Caco-2 (cell line): ENCODE results near the gene KLHL22. TPM values are rescaled to one million over a fixed set of nuclear protein-coding genes. Genes with fewer than 3 reads are reported as not detected.
"Not testable (repeated sequence)": the region's sequence is repeated elsewhere in the genome, so short reads cannot be mapped to it uniquely, and the experiment has no call there.

Source experiments
- BruUV-seq: library from RNA; stranded (reverse); fragments of 400-500 nt; replicated peaks from 2 replicates; lab custom pipeline; 2021; lab: Mats Ljungman, UMichigan
- CTCF ChIA-PET: fragments of 300-600 bp; sonication (Branson Sonifier 250); formaldehyde crosslinking; loops from one replicate; lab custom pipeline; 2022; ENCODE audit warnings: antibody characterized with exemption; lab: Charles Lee
- POLR2A ChIA-PET: fragments of 300-600 bp; sonication (Branson Sonifier 250); formaldehyde crosslinking; loops from one replicate; lab custom pipeline; 2022; ENCODE audit warnings: antibody characterized with exemption; lab: Charles Lee
- DNase-seq, 2 experiments: peaks; one replicate each; pipeline versions ENCODE4 v3.0.0 to v3.0.0-alpha.2; 2020 to 2022
- H3K27me3 ChIP-seq: replicated peaks from 2 replicates; pipeline ENCODE4 v1.6.0; 2011; ENCODE audit warnings: low read length; ENCODE audit not compliant: control insufficient read depth, insufficient read depth
- H3K36me3 ChIP-seq: 2 replicates; pipeline ENCODE4 v1.5.1; 2011; ENCODE audit warnings: low read length; ENCODE audit not compliant: control insufficient read depth, insufficient read depth
- H3K4me1 ChIP-seq: fragments of 250-450 bp; sonication (Bioruptor Pico); 2 replicates; pipeline ENCODE4 v1.5.1; 2020; ENCODE audit warnings: mild to moderate bottlenecking
- H3K4me3 ChIP-seq: 2 replicates; pipeline ENCODE4 v1.5.1; 2011; ENCODE audit warnings: low read depth, mild to moderate bottlenecking, control low read depth, low read length
- H3K9me3 ChIP-seq: fragments of 250-450 bp; sonication (Bioruptor Pico); 2 replicates; pipeline ENCODE4 v1.5.1; 2020; ENCODE audit warnings: mild to moderate bottlenecking, moderate library complexity
- H3K27ac Mint-ChIP-seq: one replicate; pipeline ENCODE4 v1.8.0; 2022; ENCODE audit warnings: mixed read lengths; ENCODE audit not compliant: unreplicated experiment
- H3K27me3 Mint-ChIP-seq: one replicate; pipeline ENCODE4 v1.8.0; 2022; ENCODE audit warnings: mixed read lengths; ENCODE audit not compliant: insufficient read depth, unreplicated experiment
- H3K36me3 Mint-ChIP-seq: one replicate; pipeline ENCODE4 v1.8.0; 2022; ENCODE audit warnings: mild to moderate bottlenecking, mixed read lengths; ENCODE audit not compliant: insufficient read depth, unreplicated experiment
- H3K4me1 Mint-ChIP-seq: one replicate; pipeline ENCODE4 v1.8.0; 2022; ENCODE audit warnings: low read depth, mixed read lengths; ENCODE audit not compliant: unreplicated experiment
- H3K4me3 Mint-ChIP-seq: one replicate; pipeline ENCODE4 v1.8.0; 2022; ENCODE audit warnings: mild to moderate bottlenecking, moderate library complexity, mixed read lengths; ENCODE audit not compliant: unreplicated experiment
- H3K9me3 Mint-ChIP-seq: one replicate; pipeline ENCODE4 v1.8.0; 2022; ENCODE audit warnings: mixed read lengths; ENCODE audit not compliant: unreplicated experiment
- CTCF ChIP-seq, 2 experiments: fragments of 200-600 bp in 1 of 2; IDR thresholded peaks; 1 replicate in 1 of 2; 2 replicates in 1 of 2; pipeline versions ENCODE4 v1.5.1 to v1.8.0; 2011 to 2022; ENCODE audit warnings: antibody characterized with exemption in 1 of 2, control low read depth in 1 of 2, inconsistent platforms in 1 of 2, low read depth in 1 of 2, low read length in 1 of 2, mild to moderate bottlenecking in 1 of 2, moderate library complexity in 1 of 2; ENCODE audit not compliant: insufficient read depth in 1 of 2, severe bottlenecking in 1 of 2, unreplicated experiment in 1 of 2
- intact Hi-C: fragments of 100-400 bp; cut with micrococcal nuclease; formaldehyde crosslinking; loops from one replicate; pipeline ENCODE4 v1.10.0; 2022; ENCODE audit not compliant: unreplicated experiment
- total RNA-seq: library from RNA; stranded (reverse); gene quantifications from 2 replicates; pipeline ENCODE4 v1.2.3, GENCODE V29; 2022

KLHL22 gene
- total RNA-seq, 1 experiment from 2014 or later, result 24.4 TPM

- Mint-ChIP-seq H3K36me3 (peaks cover 11% of the 10 kb centered on the region), H3K4me1 (no peaks in the 10 kb centered on the region), H3K27ac (no peak overlapping the region), H3K4me3 (no peak overlapping the region), H3K9me3 (no peaks in the 10 kb centered on the region), H3K27me3 (no peaks in the 10 kb centered on the region)
- POLR2A ChIA-PET, result no interaction called here
- TF ChIP-seq CTCF (IDR thresholded peaks at IDR 0.05; ENCODE audit: insufficient read depth in 1 of 2, low read depth in 1 of 2, low read length in 1 of 2, severe bottlenecking in 1 of 2, unreplicated experiment in 1 of 2), result no peak
- DNase-seq, result no peak
- Histone ChIP-seq H3K4me3 (no peak overlapping the region), H3K9me3 (no peaks in the 10 kb centered on the region), H3K4me1 (no peaks in the 10 kb centered on the region), H3K27me3 (no peaks in the 10 kb centered on the region), H3K36me3 (no peaks in the 10 kb centered on the region)
- CTCF ChIA-PET, result no interaction called here
- BruUV-seq, result no TSS peak
- intact Hi-C loops, result no loop called here
These were observed 15.9 kb downstream of the KLHL22 start for GRCh38 chr22:20479612-20480196.

- H3K4me1 ChIP-seq, H3K4me3 ChIP-seq, H3K27ac Mint-ChIP-seq, intact Hi-C loops, H3K9me3 ChIP-seq, H3K4me1 Mint-ChIP-seq, BruUV-seq, H3K36me3 Mint-ChIP-seq, DNase-seq, H3K36me3 ChIP-seq, H3K9me3 Mint-ChIP-seq, H3K27me3 ChIP-seq, POLR2A ChIA-PET, CTCF ChIA-PET, H3K27me3 Mint-ChIP-seq, H3K4me3 Mint-ChIP-seq: not testable (repeated sequence)
These were observed 17.5 kb downstream of the KLHL22 start for GRCh38 chr22:20478059-20478458.

GRCh38 chr22:20475569-20475968 lies 20.0 kb downstream of the KLHL22 start:
- H3K4me1 Mint-ChIP-seq, H3K36me3 ChIP-seq, H3K9me3 Mint-ChIP-seq, H3K9me3 ChIP-seq, H3K27ac Mint-ChIP-seq, H3K27me3 Mint-ChIP-seq, DNase-seq, BruUV-seq, H3K27me3 ChIP-seq, H3K4me1 ChIP-seq, intact Hi-C loops, H3K4me3 ChIP-seq, POLR2A ChIA-PET, H3K4me3 Mint-ChIP-seq: not testable (repeated sequence)
- CTCF ChIA-PET, result interaction anchor here (0.7 kb wide), 1 partner anchor 76 kb away, joined by 3 read pairs; no protein-coding TSS in a partner anchor
- H3K36me3 Mint-ChIP-seq, result peaks cover 14% of the 10 kb centered on the region

GRCh38 chr22:20475115-20475436 lies 20.5 kb downstream of the KLHL22 start:
- H3K4me3 Mint-ChIP-seq, result no peak overlapping the region
- Histone ChIP-seq H3K4me3 (no peak overlapping the region), H3K27me3 (no peaks in the 10 kb centered on the region), H3K36me3 (no peaks in the 10 kb centered on the region), H3K9me3 (no peaks in the 10 kb centered on the region), H3K4me1 (no peaks in the 10 kb centered on the region)
- no peaks in the 10 kb centered on the region for H3K27me3 Mint-ChIP-seq
- intact Hi-C loops, result no loop called here
- H3K4me1 Mint-ChIP-seq, result no peaks in the 10 kb centered on the region
- CTCF ChIA-PET, result interaction anchor here (0.7 kb wide), 1 partner anchor 77 kb away, joined by 3 read pairs; no protein-coding TSS in a partner anchor
- no peak for TF ChIP-seq CTCF (IDR thresholded peaks at IDR 0.05; ENCODE audit: insufficient read depth in 1 of 2, low read depth in 1 of 2, low read length in 1 of 2, severe bottlenecking in 1 of 2, unreplicated experiment in 1 of 2)
- no peaks in the 10 kb centered on the region for H3K9me3 Mint-ChIP-seq
- no TSS peak for BruUV-seq
- peaks cover 18% of the 10 kb centered on the region for H3K36me3 Mint-ChIP-seq
- POLR2A ChIA-PET, result no interaction called here
- DNase-seq, result no peak
- no peak overlapping the region for H3K27ac Mint-ChIP-seq
